ENCODE results near the gene TMED8.
"Not testable (repeated sequence)": the region's sequence is repeated elsewhere in the genome, so short reads cannot be mapped to it uniquely, and the experiment has no call there.

DNA sequence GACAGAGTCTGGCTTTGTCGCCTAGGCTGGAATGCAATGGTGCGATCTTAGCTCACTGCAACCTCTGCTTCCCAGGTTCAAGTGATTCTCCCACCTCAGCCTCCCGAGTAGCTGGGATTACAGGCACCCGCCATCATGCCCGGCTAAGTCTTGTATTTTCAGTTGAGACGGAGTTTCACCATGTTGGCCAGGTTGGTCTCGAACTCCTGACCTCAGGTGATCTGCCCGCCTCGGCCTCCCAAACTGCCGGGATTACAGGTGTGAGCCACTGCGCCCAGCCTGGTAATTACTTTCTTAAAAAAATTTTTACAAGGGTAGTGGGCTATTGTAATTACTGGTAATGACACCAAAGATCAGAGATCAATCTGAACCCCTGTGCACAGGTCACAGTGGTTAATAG is 58.1 kb downstream of the TMED8 start:
- TF ChIP-seq, protein P1, sequence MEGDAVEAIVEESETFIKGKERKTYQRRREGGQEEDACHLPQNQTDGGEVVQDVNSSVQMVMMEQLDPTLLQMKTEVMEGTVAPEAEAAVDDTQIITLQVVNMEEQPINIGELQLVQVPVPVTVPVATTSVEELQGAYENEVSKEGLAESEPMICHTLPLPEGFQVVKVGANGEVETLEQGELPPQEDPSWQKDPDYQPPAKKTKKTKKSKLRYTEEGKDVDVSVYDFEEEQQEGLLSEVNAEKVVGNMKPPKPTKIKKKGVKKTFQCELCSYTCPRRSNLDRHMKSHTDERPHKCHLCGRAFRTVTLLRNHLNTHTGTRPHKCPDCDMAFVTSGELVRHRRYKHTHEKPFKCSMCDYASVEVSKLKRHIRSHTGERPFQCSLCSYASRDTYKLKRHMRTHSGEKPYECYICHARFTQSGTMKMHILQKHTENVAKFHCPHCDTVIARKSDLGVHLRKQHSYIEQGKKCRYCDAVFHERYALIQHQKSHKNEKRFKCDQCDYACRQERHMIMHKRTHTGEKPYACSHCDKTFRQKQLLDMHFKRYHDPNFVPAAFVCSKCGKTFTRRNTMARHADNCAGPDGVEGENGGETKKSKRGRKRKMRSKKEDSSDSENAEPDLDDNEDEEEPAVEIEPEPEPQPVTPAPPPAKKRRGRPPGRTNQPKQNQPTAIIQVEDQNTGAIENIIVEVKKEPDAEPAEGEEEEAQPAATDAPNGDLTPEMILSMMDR (IDR thresholded peaks at IDR 0.05), result not testable (repeated sequence)
- TF ChIP-seq ZFX (IDR thresholded peaks at IDR 0.05; ENCODE audit: borderline replicate concordance), result not testable (repeated sequence)
